SK-N-SH (cell line): Measurements from ENCODE around the gene CKS2. TPM values are rescaled to one million over a fixed set of nuclear protein-coding genes. Genes with fewer than 3 reads are reported as not detected.

Source experiments
- CTCF ChIA-PET: fragments of 300-600, 350-600 bp; formaldehyde crosslinking; extraction: SDS; loops from one replicate; lab custom pipeline; 2021; lab: Yijun Ruan, JAX
- POLR2A ChIA-PET: fragments of 350-600 bp; sonication (Branson Sonifier 250); formaldehyde crosslinking; extraction: SDS; loops from one replicate; lab custom pipeline; 2020; ENCODE audit warnings: antibody characterized with exemption, inconsistent platforms; lab: Yijun Ruan, JAX
- DNase-seq: peaks from one replicate; pipeline ENCODE4 v3.0.0; 2012
- H2AFZ ChIP-seq: fragments of 200-600 bp; sonication (generic); 2 replicates; pipeline ENCODE4 v1.8.1; 2016; ENCODE audit warnings: antibody characterized with exemption, mild to moderate bottlenecking, low read depth
- H3F3A ChIP-seq: fragments of 200-600 bp; sonication (generic); replicated peaks from 2 replicates; pipeline ENCODE3; 2016; ENCODE audit warnings: antibody characterized with exemption, mild to moderate bottlenecking; ENCODE audit not compliant: insufficient read depth
- H3K27ac ChIP-seq, 2 experiments: fragments of 200-500 bp in 1 of 2; fragments of 200-600 bp in 1 of 2; sonication (Bioruptor generic) in 1 of 2; sonication (generic), shearing (Covaris generic) in 1 of 2; 2 replicates each; pipeline versions ENCODE4 v1.5.1 to v1.6.1; 2014 to 2016; ENCODE audit warnings: low read depth in 2 of 2, inconsistent platforms in 1 of 2, low read length in 1 of 2, mild to moderate bottlenecking in 1 of 2, mixed read lengths in 1 of 2
- H3K27me3 ChIP-seq: fragments of 200-600 bp; sonication (generic), shearing (Covaris generic); 2 replicates; pipeline ENCODE4 v1.6.1; 2016; ENCODE audit warnings: mixed run types; ENCODE audit not compliant: insufficient read depth
- H3K36me3 ChIP-seq, 2 experiments: fragments of 200-500 bp in 1 of 2; fragments of 200-600 bp in 1 of 2; sonication (Bioruptor generic) in 1 of 2; sonication (generic) in 1 of 2; replicated peaks in 1 of 2; 2 replicates each; pipeline versions ENCODE3 to v1.5.1; 2014 to 2016; ENCODE audit warnings: low read length in 1 of 2, mild to moderate bottlenecking in 1 of 2; ENCODE audit not compliant: insufficient read depth in 2 of 2, control insufficient read depth in 1 of 2
- H3K4me1 ChIP-seq, 2 experiments: fragments of 200-500 bp in 1 of 2; fragments of 200-600 bp in 1 of 2; sonication (Bioruptor generic) in 1 of 2; sonication (generic), shearing (Covaris generic) in 1 of 2; 2 replicates each; pipeline versions ENCODE4 v1.5.1 to v1.6.1; 2014 to 2016; ENCODE audit warnings: low read depth in 1 of 2, low read length in 1 of 2, mixed run types in 1 of 2; ENCODE audit not compliant: insufficient read depth in 2 of 2, control insufficient read depth in 1 of 2
- H3K4me2 ChIP-seq: fragments of 200-600 bp; sonication (generic), shearing (Covaris generic); 2 replicates; pipeline ENCODE4 v1.6.1; 2017; ENCODE audit warnings: mixed run types
- H3K4me3 ChIP-seq, 2 experiments: fragments of 200-500 bp in 1 of 2; fragments of 200-600 bp in 1 of 2; sonication (Bioruptor generic) in 1 of 2; sonication (generic), shearing (Covaris generic) in 1 of 2; 2 replicates each; pipeline versions ENCODE4 v1.5.1 to v1.8.1; 2014 to 2016; ENCODE audit warnings: low read depth in 2 of 2, inconsistent platforms in 1 of 2, low read length in 1 of 2, mild to moderate bottlenecking in 1 of 2, mixed read lengths in 1 of 2, moderate library complexity in 1 of 2
- H3K79me2 ChIP-seq: fragments of 200-600 bp; sonication (generic); 2 replicates; pipeline ENCODE4 v1.8.1; 2017; ENCODE audit warnings: mild to moderate bottlenecking; ENCODE audit not compliant: insufficient read depth
- H3K9ac ChIP-seq: fragments of 200-600 bp; sonication (generic); 2 replicates; pipeline ENCODE4 v1.6.1; 2017; ENCODE audit warnings: mixed run types
- H3K9me2 ChIP-seq: fragments of 200-600 bp; sonication (generic); 2 replicates; pipeline ENCODE4 v1.6.1; 2017; ENCODE audit warnings: mixed run types
- H3K9me3 ChIP-seq: fragments of 200-600 bp; sonication (generic); 2 replicates; pipeline ENCODE4 v1.6.1; 2017; ENCODE audit warnings: mixed run types, mild to moderate bottlenecking, moderate library complexity
- H4K20me1 ChIP-seq: fragments of 200-600 bp; sonication (generic); 2 replicates; pipeline ENCODE4 v1.6.1; 2017; ENCODE audit warnings: mild to moderate bottlenecking, mixed run types; ENCODE audit not compliant: insufficient read depth
- CTCF ChIP-seq: fragments of 200-600 bp; sonication (generic); IDR thresholded peaks from 2 replicates; pipeline ENCODE4 v1.6.1; 2017; ENCODE audit warnings: antibody characterized with exemption, mild to moderate bottlenecking, moderate library complexity
- ELF1 ChIP-seq: IDR thresholded peaks from 2 replicates; pipeline ENCODE4 v1.4.0; 2012
- EZH2phosphoT487 ChIP-seq: fragments of 200-600 bp; sonication (generic); IDR thresholded peaks from 2 replicates; pipeline ENCODE4 v1.6.1; 2017; ENCODE audit warnings: low read depth, mixed run types, mild to moderate bottlenecking, antibody characterized with exemption, moderate library complexity, borderline replicate concordance
- GABPA ChIP-seq: IDR thresholded peaks from 2 replicates; pipeline ENCODE4 v1.4.0; 2012; ENCODE audit warnings: low read depth, mild to moderate bottlenecking
- GATA2 ChIP-seq: sonication (generic); formaldehyde crosslinking; IDR thresholded peaks from 2 replicates; pipeline ENCODE4 v1.5.0; 2020; ENCODE audit warnings: mild to moderate bottlenecking, missing genetic modification reagents
- IRF3 ChIP-seq: fragments of 150-350 bp; IDR thresholded peaks from 2 replicates; pipeline ENCODE4 v1.6.1; 2016; ENCODE audit warnings: mild to moderate bottlenecking, low read depth, low read length
- NFIC ChIP-seq: IDR thresholded peaks from 2 replicates; pipeline ENCODE4 v1.4.0; 2012; ENCODE audit warnings: borderline replicate concordance
- PBX3 ChIP-seq: IDR thresholded peaks from 2 replicates; pipeline ENCODE4; 2012
- POLR2AphosphoS5 ChIP-seq: IDR thresholded peaks from 2 replicates; pipeline ENCODE4 v1.6.1; 2012; ENCODE audit warnings: low read depth, low read length
- RAD21 ChIP-seq: IDR thresholded peaks from 2 replicates; pipeline ENCODE4 v1.6.1; 2012; ENCODE audit warnings: mild to moderate bottlenecking, low read length
- RCOR1 ChIP-seq: fragments of 150-350 bp; IDR thresholded peaks from 2 replicates; pipeline ENCODE4 v1.6.1; 2017; ENCODE audit warnings: antibody characterized with exemption, low read length
- RFX5 ChIP-seq: IDR thresholded peaks from 2 replicates; pipeline ENCODE4 v1.6.1; 2012; ENCODE audit warnings: mild to moderate bottlenecking, improper control_type of control experiment, low read length
- RXRA ChIP-seq: IDR thresholded peaks from 2 replicates; pipeline ENCODE4 v1.4.0; 2012; ENCODE audit warnings: low read depth, mild to moderate bottlenecking, borderline replicate concordance
- SIN3A ChIP-seq: IDR thresholded peaks from 2 replicates; pipeline ENCODE4 v1.6.1; 2012; ENCODE audit warnings: low read depth, mild to moderate bottlenecking, low read length, moderate library complexity, borderline replicate concordance
- SMC3 ChIP-seq: IDR thresholded peaks from 2 replicates; pipeline ENCODE4 v1.6.1; 2012; ENCODE audit warnings: low read depth, low read length, improper control_type of control experiment
- TAF1 ChIP-seq: IDR thresholded peaks from 2 replicates; pipeline ENCODE4 v1.6.1; 2012; ENCODE audit warnings: low read depth, mild to moderate bottlenecking, low read length, moderate library complexity, borderline replicate concordance
- TCF12 ChIP-seq: IDR thresholded peaks from 2 replicates; pipeline ENCODE4 v1.4.0; 2012
- YY1 ChIP-seq: IDR thresholded peaks from 2 replicates; pipeline ENCODE4 v1.4.0; 2012; ENCODE audit warnings: low read depth, mild to moderate bottlenecking
- WGBS: methylation state at CpG from one replicate; pipeline ENCODE4 v1.1.6; 2017; ENCODE audit warnings: low lambda C conversion rate; 5-methylcytosine and 5-hydroxymethylcytosine counted together
- polyA plus RNA-seq, 3 experiments: library from polyadenylated mRNA; depleted of rRNA; stranded (reverse); fragments of >200 nt; gene quantifications; 2 replicates each; pipeline ENCODE4 v1.2.3, GENCODE V29; 2012

The CKS2 gene
- polyA plus RNA-seq, 1 of the 3 experiments (the other 2 are of a cell fraction): 362 TPM

- Histone ChIP-seq H3K9me2 (no peaks in the 10 kb centered on the region), H3K27ac (no peak overlapping the region), H3K79me2 (no peaks in the 10 kb centered on the region), H3F3A (no peaks in the 10 kb centered on the region), H3K36me3 (no peaks in the 10 kb centered on the region), H3K9ac (no peak overlapping the region), H2AFZ (no peak overlapping the region), H3K4me3 (no peak overlapping the region), H4K20me1 (no peaks in the 10 kb centered on the region), H3K4me1 (no peaks in the 10 kb centered on the region), H3K9me3 (no peaks in the 10 kb centered on the region), H3K4me2 (no peak overlapping the region), H3K27me3 (no peaks in the 10 kb centered on the region)
- peak; percentile 68 for DNase-seq
- TF ChIP-seq GATA2 (CRISPR knock-in tag) (peak; percentile 59), RCOR1 (no peak), PBX3 (no peak), TCF12 (no peak), RXRA (no peak), IRF3 (no peak), EZH2phosphoT487 (no peak), CTCF (peak; percentile 90), GABPA (no peak), ELF1 (no peak), SMC3 (peak; percentile 60), YY1 (no peak), TAF1 (no peak), RFX5 (0 out of 2 replicates have a peak, but pooled peaks have one; percentile 33), SIN3A (no peak), NFIC (no peak), POLR2AphosphoS5 (no peak), RAD21 (peak; percentile 90)
- 43% methylated on average over 5 of the region's 5 CpGs for WGBS
- ChIA-PET CTCF (interaction anchor here (0.6 to 4.0 kb wide), 29 partner anchors 9 to 903 kb away, joined by 3 to 64 read pairs (median 4); partner anchors contain the start of gene SHC3), POLR2A (interaction anchor here (1.5 kb wide), 1 partner anchor 99 kb away, joined by 7 read pairs; no protein-coding TSS in a partner anchor)
Observed at GRCh38 chr9:89278997-89279739, 31.8 kb upstream of the CKS2 start.
